GM18498 (cell line): ENCODE data around the gene NEK11.
"Not testable (repeated sequence)": the region's sequence is repeated elsewhere in the genome, so short reads cannot be mapped to it uniquely, and the experiment has no call there.

Experiments
- ATAC-seq: cut with Tn5 transposase; IDR thresholded peaks from one replicate; pipeline ENCODE4 v1.9.1; 2021; ENCODE audit warnings: mild to moderate bottlenecking, moderate library complexity; ENCODE audit not compliant: unreplicated experiment

NEK11 gene

GRCh38 chr3:131353016-131353877, 326.6 kb downstream of the NEK11 start:
- no peak for ATAC-seq

GRCh38 chr3:131353986-131354385, 327.3 kb downstream of the NEK11 start:
- no peak for ATAC-seq

GRCh38 chr3:131356006-131356595, 329.4 kb downstream of the NEK11 start:
- no peak for ATAC-seq

- ATAC-seq, result no peak
Measured at GRCh38 chr3:131357275-131357674, 330.6 kb downstream of the NEK11 start.

- ATAC-seq, result no peak
Measured at GRCh38 chr3:131360191-131360755, 333.6 kb downstream of the NEK11 start.

- ATAC-seq, result not testable (repeated sequence)
Measured at GRCh38 chr3:131361066-131361463, 334.4 kb downstream of the NEK11 start.

GRCh38 chr3:131361464-131362421, 335.1 kb downstream of the NEK11 start:
- ATAC-seq, result peak; percentile 97

GRCh38 chr3:131363275-131363674, 336.6 kb downstream of the NEK11 start:
- ATAC-seq, result no peak

GRCh38 chr3:131370935-131371687, 344.4 kb downstream of the NEK11 start:
- no peak for ATAC-seq

GRCh38 chr3:131371688-131372066, 345.0 kb downstream of the NEK11 start:
- no peak for ATAC-seq

GRCh38 chr3:131374741-131375140, 348.1 kb downstream of the NEK11 start:
- ATAC-seq, result no peak

- peak; percentile 1 for ATAC-seq
Measured at GRCh38 chr3:131380821-131381444, 354.3 kb downstream of the NEK11 start.

- peak; percentile 100 for ATAC-seq
Measured at GRCh38 chr3:131381445-131382291, 355.0 kb downstream of the NEK11 start, which contains the start of gene NUDT16. Gene NUDT16, plus strand, starts transcription at chr3:131381774. Its CDS starts 31 bp downstream, at chr3:131381805.

GRCh38 chr3:131386429-131387165, 359.9 kb downstream of the NEK11 start:
- ATAC-seq, result no peak

GRCh38 chr3:131387796-131388489, 361.3 kb downstream of the NEK11 start:
- ATAC-seq, result no peak

GRCh38 chr3:131388490-131388799, 361.8 kb downstream of the NEK11 start:
- no peak for ATAC-seq

GRCh38 chr3:131390331-131390730, 363.7 kb downstream of the NEK11 start:
- ATAC-seq, result no peak

- ATAC-seq, result no peak
Measured at GRCh38 chr3:131393051-131393450, 366.4 kb downstream of the NEK11 start.
